RWPE1 (cell line): ENCODE data around the gene UPF2.

Experiments
- CTCF ChIA-PET: fragments of 350-600 bp; sonication (Branson Sonifier 250); formaldehyde crosslinking; extraction: SDS; loops from one replicate; lab custom pipeline; 2021; lab: Yijun Ruan, JAX
- POLR2A ChIA-PET: fragments of 400-600 bp; formaldehyde crosslinking; extraction: SDS; loops from one replicate; lab custom pipeline; 2020; ENCODE audit warnings: antibody characterized with exemption; ENCODE audit not compliant: low non-redundant PET; lab: Yijun Ruan, JAX
- DNase-seq: peaks from one replicate; pipeline ENCODE4 v3.0.0; 2012; ENCODE audit warnings: low spot score
- H3K27ac ChIP-seq: fragments of 450-650 bp; 2 replicates; pipeline ENCODE4 v1.5.1; 2017
- CTCF ChIP-seq: fragments of 450-650 bp; conservative IDR thresholded peaks from 2 replicates; pipeline ENCODE4 v1.5.1; 2017; ENCODE audit warnings: low read depth, mild to moderate bottlenecking

The UPF2 gene

GRCh38 chr10:11886138-11886474 lies 156.5 kb downstream of the UPF2 start:
- no peak for DNase-seq
- POLR2A ChIA-PET = no interaction called here
- H3K27ac ChIP-seq = peak overlapping the region; percentile 95
- no peak for TF ChIP-seq CTCF
- CTCF ChIA-PET = interaction anchor here (0.7 to 2.4 kb wide), 2 partner anchors 12 to 18 kb away, joined by 3 to 9 read pairs; no protein-coding TSS in a partner anchor

GRCh38 chr10:11885437-11886137 lies 157.0 kb downstream of the UPF2 start:
- CTCF ChIA-PET = interaction anchor here (0.6 to 0.7 kb wide), 2 partner anchors 15 to 17 kb away, joined by 3 read pairs; no protein-coding TSS in a partner anchor
- POLR2A ChIA-PET = no interaction called here
- TF ChIP-seq CTCF = no peak
- no peak for DNase-seq
- peak overlapping the region; percentile 95 for H3K27ac ChIP-seq

GRCh38 chr10:11884706-11885423 lies 157.7 kb downstream of the UPF2 start:
- H3K27ac ChIP-seq = peak overlapping the region; percentile 95
- CTCF ChIA-PET = interaction anchor here (0.6 kb wide), 1 partner anchor 16 kb away, joined by 3 read pairs; no protein-coding TSS in a partner anchor

GRCh38 chr10:11882646-11883375 lies 159.8 kb downstream of the UPF2 start:
- ChIA-PET POLR2A (no interaction called here), CTCF (interaction anchor here (0.6 to 1.7 kb wide), 2 partner anchors 26 to 100 kb away, joined by 7 read pairs; no protein-coding TSS in a partner anchor)
- no peak for DNase-seq
- TF ChIP-seq CTCF = no peak
- peak overlapping the region; percentile 95 for H3K27ac ChIP-seq

More at GRCh38 chr10:11884706-11885423, 157.7 kb downstream of the UPF2 start:
- peak; percentile 70 for DNase-seq
- no peak for TF ChIP-seq CTCF
- POLR2A ChIA-PET = no interaction called here

- peak; percentile 92 for DNase-seq
- ChIA-PET POLR2A (interaction anchor here (0.5 kb wide), 1 partner anchor 104 kb away, joined by 5 read pairs; no protein-coding TSS in a partner anchor), CTCF (interaction anchor here (0.8 to 1.7 kb wide), 3 partner anchors 16 to 99 kb away, joined by 3 to 7 read pairs (median 3); no protein-coding TSS in a partner anchor)
- TF ChIP-seq CTCF = no peak
- peak overlapping the region; percentile 95 for H3K27ac ChIP-seq
Observed at GRCh38 chr10:11881477-11882417, 160.9 kb downstream of the UPF2 start.
